Transverse colon (tissue), 3 donors: ENCODE results near the gene ACER3.

Experiments
- CTCF ChIP-seq, 5 experiments: fragments of 200-600 bp in 3 of 5; fragments of 450-650 bp in 2 of 5; sonication (generic) in 3 of 5; IDR thresholded peaks; 1 replicate in 2 of 5; 2 replicates in 3 of 5; pipeline ENCODE4 v1.5.1; 2016 to 2017; ENCODE audit warnings: antibody characterized with exemption in 5 of 5, inconsistent platforms in 3 of 5, mild to moderate bottlenecking in 2 of 5, moderate library complexity in 1 of 5
- EP300 ChIP-seq: sonication (generic); formaldehyde crosslinking; IDR thresholded peaks from one replicate; pipeline ENCODE4 v1.6.1; 2017; ENCODE audit warnings: antibody characterized with exemption, low read depth
- POLR2A ChIP-seq: fragments of 450-650 bp; IDR thresholded peaks from one replicate; pipeline ENCODE4 v1.6.1; 2016; ENCODE audit warnings: antibody characterized with exemption, mild to moderate bottlenecking, moderate library complexity

- TF ChIP-seq CTCF (IDR thresholded peaks at IDR 0.05) (no peak), POLR2A (no peak), EP300 (no peak)
Measured at GRCh38 chr11:77054084-77054483, 193.4 kb downstream of the ACER3 start.
